H9 (cell line): ENCODE measurements around the gene BTG3. TPM values are rescaled to one million over a fixed set of nuclear protein-coding genes. Genes with fewer than 3 reads are reported as not detected.

Experiments
- DNase-seq: peaks from one replicate; pipeline ENCODE4 v3.0.0-alpha.2; 2017
- H2AFZ ChIP-seq: one replicate; pipeline ENCODE4 v1.6.1; 2013; ENCODE audit warnings: mild to moderate bottlenecking, low read length, control low read depth, moderate library complexity
- H2AK5ac ChIP-seq: 2 replicates; pipeline ENCODE4 v1.6.1; 2013; ENCODE audit warnings: low read length, control low read depth, mixed read lengths; ENCODE audit not compliant: insufficient read length
- H2BK120ac ChIP-seq: one replicate; pipeline ENCODE4 v1.6.1; 2013; ENCODE audit warnings: low read depth, mild to moderate bottlenecking, low read length, control low read depth, inconsistent platforms; ENCODE audit not compliant: poor library complexity, severe bottlenecking
- H2BK12ac ChIP-seq: 2 replicates; pipeline ENCODE4 v1.6.1; 2013; ENCODE audit warnings: low read length, control low read depth, mixed read lengths, low read depth; ENCODE audit not compliant: insufficient read length
- H2BK15ac ChIP-seq: 2 replicates; pipeline ENCODE4 v1.6.1; 2013; ENCODE audit warnings: low read depth, low read length, control low read depth
- H2BK20ac ChIP-seq: one replicate; pipeline ENCODE4 v1.6.1; 2013; ENCODE audit warnings: low read depth, mild to moderate bottlenecking, low read length, control low read depth, inconsistent platforms; ENCODE audit not compliant: poor library complexity, severe bottlenecking
- H2BK5ac ChIP-seq: 2 replicates; pipeline ENCODE4 v1.6.1; 2013; ENCODE audit warnings: low read length, control low read depth, mixed read lengths; ENCODE audit not compliant: insufficient read length
- H3K14ac ChIP-seq: 2 replicates; pipeline ENCODE4 v1.6.1; 2013; ENCODE audit warnings: low read length, control low read depth; ENCODE audit not compliant: insufficient read depth
- H3K18ac ChIP-seq: 2 replicates; pipeline ENCODE4 v1.6.1; 2013; ENCODE audit warnings: low read depth, mild to moderate bottlenecking, mixed read lengths, low read length, control low read depth; ENCODE audit not compliant: insufficient read length
- H3K23ac ChIP-seq: 2 replicates; pipeline ENCODE4 v1.6.1; 2013; ENCODE audit warnings: low read length, control low read depth, mixed read lengths, low read depth; ENCODE audit not compliant: insufficient read length
- H3K23me2 ChIP-seq: 2 replicates; pipeline ENCODE4 v1.6.1; 2013; ENCODE audit warnings: low read depth, mild to moderate bottlenecking, mixed read lengths, low read length, control low read depth; ENCODE audit not compliant: insufficient read length, poor library complexity, severe bottlenecking
- H3K27ac ChIP-seq: 2 replicates; pipeline ENCODE4 v1.5.1; 2013; ENCODE audit warnings: low read length, control low read depth, mixed read lengths, low read depth; ENCODE audit not compliant: insufficient read length
- H3K27me3 ChIP-seq: 2 replicates; pipeline ENCODE4 v1.6.1; 2013; ENCODE audit warnings: low read length, control low read depth, inconsistent platforms; ENCODE audit not compliant: insufficient read depth
- H3K4ac ChIP-seq: 2 replicates; pipeline ENCODE4 v1.6.1; 2013; ENCODE audit warnings: low read depth, mild to moderate bottlenecking, control low read depth, inconsistent platforms, low read length, moderate library complexity
- H3K4me1 ChIP-seq: 2 replicates; pipeline ENCODE4 v1.6.1; 2013; ENCODE audit warnings: low read length, control low read depth, inconsistent platforms; ENCODE audit not compliant: insufficient read depth
- H3K4me2 ChIP-seq: 2 replicates; pipeline ENCODE4 v1.6.1; 2013; ENCODE audit warnings: low read length, control low read depth, mixed read lengths; ENCODE audit not compliant: insufficient read length, insufficient read depth
- H3K56ac ChIP-seq: 2 replicates; pipeline ENCODE4 v1.6.1; 2013; ENCODE audit warnings: low read depth, mild to moderate bottlenecking, mixed read lengths, low read length, control low read depth; ENCODE audit not compliant: insufficient read length
- H3K79me1 ChIP-seq: 2 replicates; pipeline ENCODE4 v1.6.1; 2013; ENCODE audit warnings: low read depth, mild to moderate bottlenecking, moderate library complexity, low read length, control low read depth, inconsistent platforms; ENCODE audit not compliant: insufficient read depth, poor library complexity, severe bottlenecking
- H3K79me2 ChIP-seq: 2 replicates; pipeline ENCODE4 v1.6.1; 2013; ENCODE audit warnings: low read length, control low read depth, inconsistent platforms; ENCODE audit not compliant: insufficient read depth
- H3K9ac ChIP-seq: 2 replicates; pipeline ENCODE4 v1.6.1; 2013; ENCODE audit warnings: low read length, control low read depth, mixed read lengths; ENCODE audit not compliant: insufficient read length; ENCODE audit errors: extremely low read depth
- H3K9me3 ChIP-seq: one replicate; pipeline ENCODE4 v1.6.1; 2013; ENCODE audit warnings: low read depth, low read length, inconsistent platforms; ENCODE audit not compliant: control insufficient read depth
- H3T11ph ChIP-seq: one replicate; pipeline ENCODE4 v1.6.1; 2013; ENCODE audit warnings: mild to moderate bottlenecking, low read length, control low read depth, inconsistent platforms
- H4K20me1 ChIP-seq: one replicate; pipeline ENCODE4 v1.6.1; 2013; ENCODE audit not compliant: control insufficient read depth, insufficient read length, insufficient read depth
- H4K5ac ChIP-seq: 2 replicates; pipeline ENCODE4 v1.6.1; 2013; ENCODE audit warnings: low read depth, mild to moderate bottlenecking, mixed read lengths, low read length, control low read depth; ENCODE audit not compliant: insufficient read length
- H4K8ac ChIP-seq: replicated peaks from 2 replicates; pipeline ENCODE4 v1.6.1; 2013; ENCODE audit warnings: low read length, control low read depth, mixed read lengths, low read depth; ENCODE audit not compliant: insufficient read length
- H4K91ac ChIP-seq: 2 replicates; pipeline ENCODE4 v1.6.1; 2013; ENCODE audit warnings: low read depth, mild to moderate bottlenecking, moderate library complexity, mixed read lengths, low read length, control low read depth; ENCODE audit not compliant: insufficient read length
- H3K27ac Mint-ChIP-seq, 3 experiments: 2 replicates in 2 of 3; 3 replicates in 1 of 3; pipeline ENCODE4 v1.8.0; 2020 to 2021; ENCODE audit warnings: mixed read lengths in 3 of 3, mild to moderate bottlenecking in 1 of 3, moderate library complexity in 1 of 3
- H3K27me3 Mint-ChIP-seq: 2 replicates; pipeline ENCODE4 v1.8.0; 2021; ENCODE audit warnings: low read depth, mild to moderate bottlenecking, moderate library complexity, mixed read lengths
- H3K36me3 Mint-ChIP-seq, 3 experiments: 2 replicates in 2 of 3; 3 replicates in 1 of 3; pipeline ENCODE4 v1.8.0; 2020 to 2021; ENCODE audit warnings: low read depth in 3 of 3, mixed read lengths in 3 of 3; ENCODE audit not compliant: insufficient read depth in 1 of 3
- H3K4me1 Mint-ChIP-seq, 2 experiments: 2 replicates each; pipeline ENCODE4 v1.8.0; 2020; ENCODE audit warnings: mixed read lengths in 2 of 2
- H3K4me3 Mint-ChIP-seq, 2 experiments: 2 replicates in 1 of 2; 3 replicates in 1 of 2; pipeline ENCODE4 v1.8.0; 2020 to 2021; ENCODE audit warnings: mild to moderate bottlenecking in 2 of 2, mixed read lengths in 2 of 2, moderate library complexity in 1 of 2
- H3K9me3 Mint-ChIP-seq, 2 experiments: 2 replicates in 1 of 2; 3 replicates in 1 of 2; pipeline ENCODE4 v1.8.0; 2020; ENCODE audit warnings: mild to moderate bottlenecking in 2 of 2, mixed read lengths in 2 of 2, moderate library complexity in 1 of 2
- CTCF ChIP-seq: fragments of 200-600 bp; sonication (generic); conservative IDR thresholded peaks from 3 replicates; pipeline ENCODE4 v1.8.0; 2021; ENCODE audit warnings: antibody characterized with exemption, mild to moderate bottlenecking
- WGBS: extraction: QIAGEN DNeasy Blood & Tissue Kit; methylation state at CpG from one replicate; pipeline ENCODE4 v1.1.7; 2013; ENCODE audit warnings: missing lambda C conversion rate, low lambda C conversion rate, mixed read lengths; ENCODE audit not compliant: insufficient read length; ENCODE audit errors: extremely low coverage; 5-methylcytosine and 5-hydroxymethylcytosine counted together
- total RNA-seq: library from RNA; stranded (reverse); gene quantifications from 2 replicates; pipeline ENCODE4 v1.2.1, GENCODE V29; 2021

Gene BTG3
- total RNA-seq, 1 experiment from 2014 or later, result 32.2 TPM

GRCh38 chr21:17598437-17598836, 14.3 kb downstream of the BTG3 start:
- Histone ChIP-seq H2AK5ac (no peak overlapping the region), H3K4me1 (no peaks in the 10 kb centered on the region), H2BK120ac (no peak overlapping the region), H2BK15ac (no peak overlapping the region), H3K9ac (no peak overlapping the region), H3K23ac (no peak overlapping the region), H3K79me1 (no peaks in the 10 kb centered on the region), H4K5ac (no peak overlapping the region), H3K4ac (no peak overlapping the region), H3K79me2 (0 out of 2 replicates have a peak, but pooled peaks cover 1% of the 10 kb centered on the region), H2BK12ac (no peak overlapping the region), H3T11ph (no peak overlapping the region), H3K56ac (no peak overlapping the region), H3K18ac (no peak overlapping the region), H2BK5ac (no peak overlapping the region), H3K27ac (no peak overlapping the region), H3K23me2 (no peaks in the 10 kb centered on the region), H4K8ac (no peak overlapping the region), H3K14ac (no peak overlapping the region), H2AFZ (no peak overlapping the region), H4K20me1 (peaks cover 2% of the 10 kb centered on the region), H3K4me2 (no peak overlapping the region), H2BK20ac (no peak overlapping the region), H4K91ac (no peak overlapping the region), H3K27me3 (no peaks in the 10 kb centered on the region), H3K9me3 (no peaks in the 10 kb centered on the region)
- no peaks in the 10 kb centered on the region for H3K27me3 Mint-ChIP-seq
- no peak for TF ChIP-seq CTCF
- 0 out of 7 replicates have a peak overlapping the region, but pooled peaks of 1 of the 3 experiments have one; percentile 36 for H3K27ac Mint-ChIP-seq
- H3K4me1 Mint-ChIP-seq, result peaks cover 0 to 2% of the 10 kb centered on the region in 2 experiments; a peak in 1 of 4 replicates
- peaks cover 30 to 82% (median 70%) of the 10 kb centered on the region in 3 experiments for H3K36me3 Mint-ChIP-seq
- no peak for DNase-seq
- H3K9me3 Mint-ChIP-seq, result no peaks in the 10 kb centered on the region
- no CpG with 5 or more reads among the region's 3 CpGs for WGBS
- no peak overlapping the region for H3K4me3 Mint-ChIP-seq
